Measurements from ENCODE around the gene SPRYD3. TPM values are rescaled to one million over a fixed set of nuclear protein-coding genes. Genes with fewer than 3 reads are reported as not detected.

The SPRYD3 gene
- total RNA-seq, 1 experiment from 2014 or later: 47.5 TPM

- no TSS peak for BruUV-seq (replicated peaks)
- no peak overlapping the region for H3K4me3 ChIP-seq (replicated peaks in 1 of 2; ENCODE audit: low read depth in 1 of 2, low read length in 2 of 2)
- DNase-seq (ENCODE audit: low read depth, low spot score): no peak
- H4K20me1 ChIP-seq (ENCODE audit: insufficient read depth): 0 out of 2 replicates have a peak, but pooled peaks cover 6% of the 10 kb centered on the region
- no peaks in the 10 kb centered on the region for H3K27me3 ChIP-seq (ENCODE audit: insufficient read depth, low read length)
- ATAC-seq: no peak
- no peaks in the 10 kb centered on the region for H3K9me3 ChIP-seq (ENCODE audit: control insufficient read depth in 1 of 2, insufficient read depth in 1 of 2, low read depth in 1 of 2, low read length in 2 of 2)
- no peaks in the 10 kb centered on the region for H3K9me2 ChIP-seq (ENCODE audit: insufficient read depth)
- peaks cover 21 to 48% of the 10 kb centered on the region in 2 experiments for H3K4me1 ChIP-seq (ENCODE audit: control insufficient read depth in 1 of 2, insufficient read depth in 2 of 2, low read length in 2 of 2)
- no peak overlapping the region for H3K9ac ChIP-seq (ENCODE audit: low read length)
- RAD21 ChIA-PET (ENCODE audit: low non-redundant PET in 1 of 2, low total read pairs in 2 of 2, uncharacterized antibody in 2 of 2, unreplicated experiment in 2 of 2): no interaction called here
- TF ChIP-seq SIN3A (IDR thresholded peaks at IDR 0.05; ENCODE audit: low read depth): no peak
- TF ChIP-seq POLR2AphosphoS5 (IDR thresholded peaks at IDR 0.05; ENCODE audit: low read depth, low read length): no peak
- TF ChIP-seq CTCF (IDR thresholded peaks at IDR 0.05 in 2 of 3, conservative IDR thresholded peaks at IDR 0.05 in 1 of 3; ENCODE audit: borderline replicate concordance in 1 of 3, insufficient read depth in 1 of 3, low read depth in 2 of 3, low read length in 2 of 3): no peak
- TF ChIP-seq ZBTB33 (IDR thresholded peaks at IDR 0.05; ENCODE audit: extremely low read depth, insufficient replicate concordance, low read length): no peak
- no peak for TF ChIP-seq POLR2A (IDR thresholded peaks at IDR 0.05; ENCODE audit: borderline replicate concordance, extremely low read depth, insufficient read depth, insufficient read length)
- TF ChIP-seq ELF1 (IDR thresholded peaks at IDR 0.05; ENCODE audit: borderline replicate concordance, low read depth): no peak
- no peak for TF ChIP-seq SRF (IDR thresholded peaks at IDR 0.05; ENCODE audit: low read depth)
- TF ChIP-seq ATF3 (IDR thresholded peaks at IDR 0.05): no peak
- TF ChIP-seq TCF7L2 (IDR thresholded peaks at IDR 0.05; ENCODE audit: borderline replicate concordance, extremely low read depth, insufficient read depth, insufficient read length): no peak
- no peak for TF ChIP-seq JUND (IDR thresholded peaks at IDR 0.05)
- TF ChIP-seq FOSL1 (IDR thresholded peaks at IDR 0.05; ENCODE audit: low read depth): no peak
- no peak for TF ChIP-seq YY1 (IDR thresholded peaks at IDR 0.05; ENCODE audit: extremely low read depth, insufficient replicate concordance, low read depth, low read length)
- no peak for TF ChIP-seq SP1 (IDR thresholded peaks at IDR 0.05; ENCODE audit: low read depth)
- TF ChIP-seq CEBPB (IDR thresholded peaks at IDR 0.05; ENCODE audit: low read depth): no peak
- no peak for TF ChIP-seq MAX (IDR thresholded peaks at IDR 0.05)
- TF ChIP-seq CBX3 (IDR thresholded peaks at IDR 0.05; ENCODE audit: low read depth): no peak
- no peak for TF ChIP-seq ZFX (IDR thresholded peaks at IDR 0.05)
- intact Hi-C loops (cut with micrococcal nuclease): no loop called here
- H2AFZ ChIP-seq (ENCODE audit: low read depth, low read length, poor library complexity, severe bottlenecking): no peak overlapping the region
- H3K4me2 ChIP-seq (ENCODE audit: low read length): no peak overlapping the region
- POLR2A ChIA-PET: interaction anchor here (1.4 kb wide), 1 partner anchor 36 kb away, joined by 6 read pairs; the partner anchor contains the start of gene SPRYD3
- H3K27ac ChIP-seq (ENCODE audit: low read depth, low read length): peak overlapping the region; percentile 3; the same call in 1 of the 2 replicates
- CTCF ChIA-PET: interaction anchor here (1.3 to 2.3 kb wide), 2 partner anchors 57 to 155 kb away, joined by 3 to 6 read pairs; no protein-coding TSS in a partner anchor
- peaks cover 16 to 20% of the 10 kb centered on the region in 2 experiments for H3K36me3 ChIP-seq (ENCODE audit: control insufficient read depth in 1 of 2, insufficient read depth in 2 of 2, low read length in 2 of 2)
- peaks cover 6% of the 10 kb centered on the region; the same call in 1 of the 2 replicates for H3K79me2 ChIP-seq (ENCODE audit: insufficient read depth, low read length)
These were observed 36.4 kb downstream of the SPRYD3 start for GRCh38 chr12:53042607-53043454.
